Kasumi-1 (cell line): ENCODE data around the gene KLHL29.

Experiments used
- DNase-seq, 2 experiments: peaks; one replicate each; lab custom pipeline; 2025; lab: John Stamatoyannopoulos, UW

Gene KLHL29

DNA sequence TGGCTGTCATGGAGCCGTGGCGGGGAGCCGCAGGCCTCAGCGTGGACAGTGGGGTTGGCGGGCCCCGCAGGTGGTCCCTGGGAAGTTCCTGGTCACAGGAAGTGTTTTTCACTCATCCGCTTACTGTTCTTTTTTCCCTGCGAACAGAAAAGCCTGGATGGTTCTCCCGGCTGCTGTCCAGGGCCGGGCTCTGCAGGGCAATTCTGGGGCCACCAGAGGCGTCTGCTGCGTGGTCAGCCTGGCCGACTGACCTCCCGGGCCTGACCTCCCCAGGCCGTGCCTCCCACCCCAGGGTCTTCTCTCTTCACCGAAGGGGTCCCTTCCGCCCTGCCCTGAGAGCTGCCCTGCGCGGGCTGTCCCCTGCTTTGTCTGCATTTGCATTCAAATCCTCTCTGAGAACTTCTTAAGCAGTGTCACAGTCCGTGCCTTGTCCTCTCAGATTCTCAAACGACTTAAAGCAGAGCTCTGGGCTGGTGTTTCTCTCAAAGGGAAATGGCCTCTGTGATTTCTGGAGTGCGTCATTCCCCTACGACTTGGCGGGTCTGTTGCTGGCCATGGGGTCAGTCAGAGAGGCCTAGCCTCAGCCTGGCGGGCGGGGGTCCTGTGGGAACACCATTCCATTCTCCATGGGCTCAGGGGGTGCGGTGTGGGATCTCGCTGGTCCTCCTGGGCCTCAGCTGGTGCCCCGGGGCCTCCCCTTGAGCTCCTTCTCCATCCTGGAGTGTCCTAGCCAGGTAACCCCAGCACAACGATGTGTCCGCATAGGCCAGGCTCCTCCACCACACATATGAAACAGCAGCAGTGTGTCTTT lies 38.3 kb downstream of the KLHL29 start:
- DNase-seq, result no peak

DNA sequence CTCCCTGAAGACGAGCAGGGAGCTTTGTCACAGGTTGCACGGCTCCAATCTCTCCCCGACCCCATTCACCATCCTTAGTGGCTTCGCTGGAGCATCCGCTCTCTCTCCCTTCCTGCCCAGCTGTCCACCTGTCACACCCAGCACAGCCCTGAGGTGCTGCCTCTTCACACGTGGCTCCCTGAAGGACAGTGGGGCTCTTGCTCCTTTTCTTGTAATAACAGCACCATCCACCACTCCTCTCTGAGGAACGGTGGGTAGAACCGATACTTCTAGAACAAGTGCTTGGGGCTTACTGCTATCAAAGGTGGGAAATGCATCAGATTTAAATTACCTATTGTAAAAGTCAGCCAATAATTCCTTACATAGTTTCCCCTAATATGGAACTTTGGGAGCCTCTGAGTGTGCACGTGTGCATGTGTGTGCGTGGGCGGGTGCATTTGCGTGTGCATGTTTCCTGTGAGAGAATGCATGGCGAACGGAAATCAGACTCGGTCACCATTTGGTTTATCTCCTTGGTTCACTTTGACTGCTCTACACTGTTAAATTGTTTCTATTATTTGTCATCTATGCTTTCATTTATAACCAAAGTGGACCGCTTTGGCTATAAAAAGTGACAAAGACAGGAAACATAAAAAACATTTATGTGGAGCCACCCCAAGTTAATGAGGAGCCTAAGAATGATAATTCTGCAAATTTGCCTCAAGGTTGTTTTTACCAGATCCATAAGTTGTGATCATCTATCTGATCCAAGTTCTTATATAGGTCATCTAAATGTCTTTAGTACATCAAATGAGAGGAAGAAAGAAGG lies 39.1 kb downstream of the KLHL29 start:
- no peak for DNase-seq

DNA sequence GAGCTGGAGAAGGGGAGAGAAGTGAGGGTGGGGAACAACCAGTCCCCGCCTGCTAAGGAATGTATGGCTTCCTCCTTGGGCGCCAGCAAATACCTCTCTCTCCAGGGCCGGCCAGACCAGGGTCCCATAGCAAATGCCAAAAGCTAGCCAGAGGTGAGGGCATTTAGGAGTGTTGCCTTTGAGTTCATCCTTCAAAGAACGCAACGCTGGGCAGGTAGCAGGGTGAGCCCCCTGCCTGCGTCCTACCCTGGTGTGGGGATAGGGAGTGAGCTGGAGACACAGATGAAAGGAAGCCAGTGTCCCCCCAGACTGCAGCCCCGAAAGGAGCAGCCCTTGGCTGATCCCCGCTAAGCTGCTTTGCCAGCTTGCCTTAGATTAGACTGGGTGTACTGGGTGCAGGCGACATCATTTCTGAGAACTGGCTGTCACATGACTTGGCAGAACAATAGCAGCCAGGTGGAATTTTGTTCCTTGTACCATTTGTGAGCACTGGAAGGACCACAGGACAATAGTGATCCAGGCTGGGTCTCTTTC lies 40.4 kb downstream of the KLHL29 start:
- DNase-seq, result no peak

DNA sequence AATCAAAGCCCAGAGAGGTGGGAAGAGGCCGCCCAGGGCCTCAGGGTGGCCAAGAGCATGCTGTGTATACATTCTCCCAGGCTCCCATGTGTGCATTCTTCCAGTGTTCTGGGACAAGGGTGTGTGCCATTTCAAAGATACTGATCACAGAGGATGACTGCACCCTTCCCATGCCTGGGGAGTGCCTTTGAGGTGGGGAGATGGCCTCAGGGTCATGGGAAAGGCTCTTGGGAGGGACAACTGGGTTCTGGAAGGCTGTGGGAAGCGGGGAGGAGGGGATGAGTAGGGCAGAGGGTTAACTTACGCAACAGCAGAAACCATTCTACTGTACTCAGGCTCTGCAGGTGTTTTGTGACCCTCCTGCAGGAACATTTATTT lies 40.9 kb downstream of the KLHL29 start:
- DNase-seq, result no peak

DNA sequence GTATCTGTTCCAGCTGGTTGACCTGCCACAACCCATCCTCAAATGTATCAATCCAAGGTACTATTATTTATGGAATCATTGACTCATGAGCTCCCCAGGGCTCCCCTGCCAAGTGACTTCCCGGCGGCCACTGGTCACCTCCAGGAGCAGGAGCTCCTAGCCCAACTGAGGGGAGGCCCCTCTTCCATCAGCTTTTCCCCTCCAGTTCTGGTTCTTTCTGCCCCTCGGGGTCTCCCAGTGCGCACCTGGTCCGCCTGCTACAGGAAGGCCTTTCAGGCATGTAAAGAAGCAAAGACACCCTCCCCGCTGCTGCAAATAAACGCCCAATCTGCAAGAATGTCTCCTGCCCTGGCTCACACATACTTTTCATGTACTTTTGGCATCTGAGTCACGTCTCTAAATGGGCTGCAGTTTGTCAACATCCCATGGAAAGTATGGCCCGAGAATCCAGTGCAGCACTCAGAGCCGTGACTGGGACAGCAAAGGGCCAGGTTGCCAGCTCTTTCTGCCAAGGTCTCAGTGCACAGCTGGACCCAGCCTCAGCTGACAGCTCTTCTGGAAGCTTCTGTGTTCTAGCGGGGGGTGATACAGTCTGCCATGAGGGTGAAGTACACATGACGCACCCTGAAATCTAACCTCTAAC lies 41.4 kb downstream of the KLHL29 start:
- no peak for DNase-seq

GRCh38 chr2:23427350-23427749 lies 42.4 kb downstream of the KLHL29 start:
- DNase-seq, result no peak

DNA sequence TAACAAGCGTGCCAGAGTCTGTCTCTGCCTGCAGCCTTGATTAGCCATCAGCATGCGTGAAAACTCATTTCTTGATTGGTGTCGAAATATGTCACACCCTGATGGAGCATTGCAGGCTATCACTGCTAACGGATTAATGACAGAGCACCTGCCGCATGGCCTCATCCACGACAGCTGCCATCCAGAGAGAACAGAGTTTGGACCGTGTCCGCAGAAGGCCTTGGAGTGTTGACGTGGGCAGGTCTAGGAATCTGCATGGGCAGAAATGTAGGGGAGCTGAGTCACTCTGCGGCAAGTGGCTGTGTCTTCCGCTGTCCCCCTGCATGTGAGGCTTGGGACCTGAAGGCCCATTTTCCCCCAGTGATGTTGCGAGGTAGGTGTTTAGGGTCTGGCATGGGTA lies 43.0 kb downstream of the KLHL29 start:
- DNase-seq, result no peak

- no peak for DNase-seq
Measured at GRCh38 chr2:23429036-23429435, 44.1 kb downstream of the KLHL29 start.

DNA sequence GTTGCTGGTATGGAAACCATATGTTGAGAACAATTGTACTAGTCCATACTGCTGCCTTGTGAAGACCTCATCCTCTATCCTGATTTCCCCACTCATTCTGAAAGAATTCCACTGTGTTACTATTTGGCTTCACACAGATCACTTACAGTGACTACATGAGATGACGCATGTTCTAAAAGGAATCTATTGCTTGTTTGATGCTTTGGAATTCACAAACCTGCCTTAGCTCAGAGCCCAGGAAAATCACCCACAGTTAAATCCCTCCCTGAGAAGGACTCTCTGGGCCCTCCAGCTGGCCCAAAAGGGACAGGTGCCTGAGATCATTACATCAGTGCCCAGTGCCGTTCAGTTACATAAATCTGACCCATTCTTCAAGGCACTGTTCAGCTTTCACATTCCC lies 45.3 kb downstream of the KLHL29 start:
- DNase-seq, result no peak

DNA sequence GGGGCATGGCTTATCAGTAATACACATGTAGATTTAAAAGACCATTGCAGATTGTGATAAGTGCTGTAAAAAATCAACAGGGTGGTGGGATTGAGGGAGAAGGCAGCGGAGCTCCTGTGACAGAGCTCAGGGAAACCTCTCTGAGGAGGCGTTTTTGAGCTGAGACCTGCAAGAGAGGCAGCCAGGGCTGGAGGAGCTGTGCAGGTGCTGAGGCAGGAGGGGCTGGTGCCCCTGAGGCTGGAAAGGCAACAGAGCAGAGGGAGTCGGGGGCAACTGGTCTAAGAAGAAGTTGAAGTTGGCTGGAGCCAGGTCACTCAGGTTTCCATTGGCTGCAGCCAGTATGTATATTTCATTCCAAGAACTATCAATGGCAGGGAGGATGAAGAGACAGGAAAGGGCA lies 47.6 kb downstream of the KLHL29 start:
- no peak for DNase-seq

DNA sequence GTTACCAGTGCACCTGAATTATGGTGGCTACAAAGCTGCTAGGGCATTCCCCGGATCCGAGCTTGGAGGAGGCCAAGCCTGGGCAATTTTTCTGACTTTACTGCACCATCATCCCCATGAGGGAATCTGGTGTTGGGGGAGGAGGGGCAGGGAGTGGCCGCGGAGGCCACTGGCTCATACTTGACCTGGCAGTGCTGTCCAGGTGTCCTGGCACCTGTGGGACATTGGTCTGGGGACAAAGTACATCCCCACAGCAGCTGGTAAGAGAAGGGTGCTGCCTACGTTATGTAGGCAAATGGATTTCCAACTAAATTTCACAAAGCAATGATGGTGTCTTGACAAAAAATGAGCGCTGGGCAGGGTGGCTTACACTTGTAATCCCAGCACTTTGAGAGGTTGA lies 48.3 kb downstream of the KLHL29 start:
- DNase-seq, result no peak

DNA sequence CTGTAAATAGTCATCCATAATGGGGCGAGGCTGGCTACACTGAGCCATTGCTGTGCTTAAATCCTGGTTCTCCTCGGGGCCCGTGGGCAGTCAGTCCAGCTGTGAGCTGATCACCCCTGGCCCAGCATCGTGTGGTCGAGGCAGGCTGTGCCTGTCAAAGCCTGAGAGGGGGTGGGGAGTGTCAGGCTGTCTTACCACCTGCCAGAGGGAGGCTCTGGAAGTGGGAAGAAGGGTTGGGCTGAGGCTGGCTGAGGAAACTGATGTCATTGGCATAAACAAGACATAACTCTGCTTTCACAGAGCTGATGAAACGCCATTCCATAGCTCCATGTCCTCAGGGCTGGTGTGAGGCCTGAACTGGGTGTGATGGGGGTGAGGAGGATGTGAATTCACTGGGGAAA lies 49.7 kb downstream of the KLHL29 start:
- DNase-seq, result no peak

DNA sequence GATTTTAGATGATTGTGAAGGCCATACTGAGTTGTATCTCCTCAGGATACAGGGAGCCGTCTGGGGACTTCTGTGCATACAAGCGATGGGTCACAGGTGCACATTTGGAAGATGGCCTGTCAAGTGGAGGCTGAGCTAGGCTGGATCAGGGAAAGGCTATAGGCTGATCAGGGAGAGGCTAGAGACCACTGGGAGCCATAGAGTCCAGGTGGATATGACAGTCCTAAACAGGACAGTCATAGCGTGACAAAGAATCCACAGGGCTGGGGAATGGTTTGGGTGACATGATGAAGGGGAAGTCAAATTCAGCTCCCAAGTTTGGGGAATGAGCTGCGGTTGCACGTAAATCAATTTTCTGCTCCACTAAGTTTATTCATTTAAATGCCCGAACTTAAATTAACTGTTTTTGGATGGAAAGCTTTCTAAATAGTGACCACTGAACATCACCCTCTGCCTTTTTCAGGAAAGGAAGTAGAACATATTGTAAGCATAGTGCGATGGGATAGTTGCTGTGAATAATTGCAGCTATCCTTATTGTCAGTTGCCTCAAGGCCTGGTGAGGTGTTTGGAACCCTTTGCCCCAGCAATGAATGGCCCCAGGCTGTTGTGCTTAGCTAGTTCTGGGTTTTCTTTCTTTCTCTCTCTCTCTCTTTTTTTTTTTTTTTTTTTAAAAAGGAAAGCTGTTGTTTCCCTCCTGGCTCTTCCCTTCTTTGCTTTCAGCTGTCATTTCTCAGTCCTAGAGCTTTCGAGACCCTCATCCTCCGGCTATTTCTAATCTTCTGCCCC lies 50.5 kb downstream of the KLHL29 start:
- no peak for DNase-seq

- DNase-seq, result no peak
Measured at GRCh38 chr2:23436346-23437098, 51.5 kb downstream of the KLHL29 start.

DNA sequence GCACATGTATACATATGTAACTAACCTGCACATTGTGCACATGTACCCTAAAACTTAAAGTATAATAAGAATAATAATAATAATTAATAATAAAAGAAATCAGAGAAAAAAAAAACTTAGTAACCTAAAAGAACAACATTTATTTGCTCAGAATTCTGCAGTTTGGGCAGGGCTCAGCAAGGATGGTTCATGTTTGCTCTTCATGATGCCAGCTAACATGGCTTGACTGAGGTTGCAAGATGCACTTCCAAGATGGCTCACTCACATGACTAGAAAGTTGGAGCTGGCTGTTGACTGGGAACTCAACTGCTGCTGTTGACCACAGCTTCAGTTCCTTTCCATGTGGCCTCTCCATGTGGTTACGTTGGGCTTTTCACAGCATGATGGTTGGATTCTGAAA lies 56.4 kb downstream of the KLHL29 start:
- DNase-seq, result no peak

DNA sequence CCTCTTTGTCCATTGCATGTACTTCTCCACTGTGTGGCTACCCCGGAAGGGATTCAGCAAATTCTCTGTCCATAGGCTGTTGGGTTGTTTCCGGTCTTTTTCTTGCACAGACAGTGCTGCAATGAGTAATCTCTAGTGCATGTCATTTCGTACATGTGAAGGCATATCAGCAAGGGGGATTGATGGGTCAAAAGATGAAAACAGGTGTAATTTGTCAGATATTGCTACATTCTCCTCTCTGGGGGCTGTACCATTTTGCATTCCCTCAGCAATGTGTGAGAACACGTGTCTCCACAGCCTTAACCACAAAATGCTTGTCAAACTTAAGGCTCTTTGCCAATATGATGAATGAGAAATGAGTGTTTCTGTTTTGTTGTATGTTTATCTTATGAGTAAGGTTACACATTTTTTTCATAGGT lies 60.5 kb downstream of the KLHL29 start:
- DNase-seq, result no peak

GRCh38 chr2:23446916-23447315 lies 61.9 kb downstream of the KLHL29 start:
- DNase-seq, result no peak

DNA sequence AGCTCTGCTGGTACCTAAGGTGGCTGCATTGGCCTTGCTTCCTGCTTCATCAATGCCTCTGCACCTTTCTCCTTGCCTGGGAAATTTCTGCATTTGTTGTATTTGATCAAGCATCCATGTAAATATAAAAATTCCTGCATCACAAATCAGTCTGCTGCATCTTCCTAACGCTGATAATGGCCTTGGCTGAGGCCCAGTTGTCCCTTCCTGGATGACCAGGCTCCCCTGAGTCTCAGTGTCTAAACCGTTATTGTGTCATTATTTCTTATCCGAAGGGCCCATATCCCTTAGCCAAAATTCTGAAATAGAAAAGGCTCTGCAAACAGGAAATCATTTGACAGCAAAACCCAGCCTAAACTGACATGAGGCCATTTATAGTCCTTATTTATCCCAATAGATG lies 62.4 kb downstream of the KLHL29 start:
- DNase-seq, result no peak

GRCh38 chr2:23448906-23449305 lies 63.9 kb downstream of the KLHL29 start:
- no peak for DNase-seq

- DNase-seq, result peak; percentile 20 to 32
Measured at GRCh38 chr2:23449413-23449812, 64.4 kb downstream of the KLHL29 start.

DNA sequence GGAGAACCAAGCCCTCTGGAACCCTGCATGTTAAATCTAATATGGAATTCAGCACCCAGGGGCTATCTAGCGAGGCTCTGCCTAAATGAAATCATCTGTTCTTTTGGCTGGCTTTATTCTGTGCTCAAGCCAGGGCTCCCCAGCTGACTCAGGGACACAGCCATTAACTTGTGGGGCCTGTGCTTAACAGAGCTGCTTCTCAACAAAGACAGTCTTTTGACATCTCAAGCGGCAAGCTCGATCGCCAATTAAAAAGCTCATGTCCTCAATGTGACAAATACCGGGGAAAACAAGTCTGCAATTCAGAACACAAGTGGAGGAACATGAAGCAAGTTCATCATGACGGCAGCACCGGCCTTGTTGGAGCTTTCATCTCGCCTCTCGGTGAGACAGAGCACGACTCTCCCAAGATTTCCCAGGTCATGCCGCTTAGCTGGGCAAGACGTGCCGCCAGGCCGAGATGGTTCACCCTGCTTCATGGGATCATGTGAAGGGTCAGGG lies 64.9 kb downstream of the KLHL29 start:
- DNase-seq, result no peak
